Type B pancreatic cell (in vitro differentiated cells): Measurements from ENCODE around the gene ASIC3. TPM values are rescaled to one million over a fixed set of nuclear protein-coding genes. Genes with fewer than 3 reads are reported as not detected.
"Not testable (repeated sequence)": the region's sequence is repeated elsewhere in the genome, so short reads cannot be mapped to it uniquely, and the experiment has no call there.

Experiments used
- DNase-seq: peaks from one replicate; pipeline ENCODE4 v3.0.0; 2021; ENCODE audit warnings: mixed read lengths; ENCODE audit not compliant: unreplicated experiment; ENCODE audit errors: extremely low spot score
- H3K27ac Mint-ChIP-seq: 2 replicates; pipeline ENCODE4 v1.8.0; 2021; ENCODE audit warnings: mild to moderate bottlenecking, mixed read lengths
- H3K27me3 Mint-ChIP-seq: 2 replicates; pipeline ENCODE4 v1.8.0; 2021; ENCODE audit warnings: mixed read lengths
- H3K36me3 Mint-ChIP-seq: 2 replicates; pipeline ENCODE4 v1.8.0; 2021; ENCODE audit warnings: mixed read lengths
- H3K4me1 Mint-ChIP-seq: one replicate; pipeline ENCODE4 v1.8.0; 2021; ENCODE audit warnings: mixed read lengths; ENCODE audit not compliant: unreplicated experiment
- H3K4me3 Mint-ChIP-seq: 2 replicates; pipeline ENCODE4 v1.8.0; 2021; ENCODE audit warnings: mild to moderate bottlenecking, mixed read lengths
- H3K9me3 Mint-ChIP-seq: 2 replicates; pipeline ENCODE4 v1.8.0; 2021; ENCODE audit warnings: mixed read lengths
- CTCF ChIP-seq: fragments of 200-600 bp; sonication (generic); conservative IDR thresholded peaks from 2 replicates; pipeline ENCODE4 v1.5.0; 2021; ENCODE audit warnings: antibody characterized with exemption, mild to moderate bottlenecking
- total RNA-seq: library from RNA; stranded (reverse); gene quantifications from 2 replicates; pipeline ENCODE4 v1.2.1, GENCODE V29; 2021; ENCODE audit warnings: low replicate concordance

Gene ASIC3
- total RNA-seq, 1 donor from 2014 or later = 4.4 TPM

GRCh38 chr7:151025924-151026671 is 22.2 kb upstream of the ASIC3 start:
- H3K4me1 Mint-ChIP-seq = peaks cover 22% of the 10 kb centered on the region
- no peak for TF ChIP-seq CTCF
- peaks cover 38% of the 10 kb centered on the region for H3K27me3 Mint-ChIP-seq
- H3K9me3 Mint-ChIP-seq = no peaks in the 10 kb centered on the region
- peak overlapping the region; percentile 100 for H3K27ac Mint-ChIP-seq
- peak overlapping the region; percentile 94 for H3K4me3 Mint-ChIP-seq
- DNase-seq = no peak
- H3K36me3 Mint-ChIP-seq = no peaks in the 10 kb centered on the region

DNA sequence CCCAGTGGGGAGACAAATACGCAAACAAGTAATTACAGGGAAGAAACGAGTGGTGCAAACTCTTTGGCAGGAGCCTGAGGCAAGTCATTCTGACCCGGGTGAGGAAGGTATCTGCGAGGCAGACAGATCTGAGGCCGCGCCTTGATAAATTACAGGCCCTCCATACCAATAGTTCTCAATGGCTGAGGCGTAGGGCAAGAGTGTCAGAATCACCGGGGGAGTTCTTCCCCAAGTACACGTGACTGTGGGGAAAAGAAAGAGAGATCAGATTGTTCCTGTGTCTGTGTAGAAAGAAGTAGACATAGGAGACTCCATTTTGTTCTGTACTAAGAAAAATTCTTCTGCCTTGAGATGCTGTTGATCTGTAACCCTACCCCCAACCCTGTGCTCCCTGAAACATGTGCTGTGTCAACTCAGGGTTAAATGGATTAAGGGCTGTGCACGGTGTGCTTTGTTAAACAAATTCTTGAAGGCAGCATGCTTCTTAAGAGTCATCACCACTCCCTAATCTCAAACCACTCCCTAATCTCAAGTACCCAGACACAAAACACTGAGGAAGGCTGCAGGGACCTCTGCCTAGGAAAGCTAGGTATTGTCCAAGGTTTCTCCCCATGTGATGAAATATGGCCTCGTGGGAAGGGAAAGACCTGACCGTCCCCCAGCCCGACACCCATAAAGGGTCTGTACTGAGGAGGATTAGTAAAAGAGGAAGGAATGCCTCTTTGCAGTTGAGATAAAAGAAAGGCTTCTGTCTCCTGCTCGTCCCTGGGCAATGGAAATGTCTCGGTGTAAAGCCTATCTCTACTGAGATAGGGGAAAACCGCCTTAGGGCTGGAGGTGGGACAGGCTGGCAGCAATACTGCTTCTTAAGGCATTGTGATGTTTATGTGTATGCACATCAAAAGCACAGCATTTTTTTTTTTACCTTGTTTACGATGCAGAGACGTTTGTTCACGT is 21.3 kb upstream of the ASIC3 start:
- not testable (repeated sequence) for H3K36me3 Mint-ChIP-seq, DNase-seq, H3K9me3 Mint-ChIP-seq
- peak overlapping the region; percentile 100 for H3K27ac Mint-ChIP-seq
- H3K4me3 Mint-ChIP-seq = peak overlapping the region; percentile 94
- H3K4me1 Mint-ChIP-seq = peaks cover 22% of the 10 kb centered on the region
- peaks cover 30% of the 10 kb centered on the region for H3K27me3 Mint-ChIP-seq

- Mint-ChIP-seq H3K27ac (peak overlapping the region; percentile 100), H3K27me3 (peaks cover 30% of the 10 kb centered on the region), H3K4me1 (peaks cover 22% of the 10 kb centered on the region), H3K4me3 (peak overlapping the region; percentile 94)
- DNase-seq, H3K9me3 Mint-ChIP-seq, H3K36me3 Mint-ChIP-seq: not testable (repeated sequence)
These were observed 20.6 kb upstream of the ASIC3 start for GRCh38 chr7:151027728-151028130.

DNA sequence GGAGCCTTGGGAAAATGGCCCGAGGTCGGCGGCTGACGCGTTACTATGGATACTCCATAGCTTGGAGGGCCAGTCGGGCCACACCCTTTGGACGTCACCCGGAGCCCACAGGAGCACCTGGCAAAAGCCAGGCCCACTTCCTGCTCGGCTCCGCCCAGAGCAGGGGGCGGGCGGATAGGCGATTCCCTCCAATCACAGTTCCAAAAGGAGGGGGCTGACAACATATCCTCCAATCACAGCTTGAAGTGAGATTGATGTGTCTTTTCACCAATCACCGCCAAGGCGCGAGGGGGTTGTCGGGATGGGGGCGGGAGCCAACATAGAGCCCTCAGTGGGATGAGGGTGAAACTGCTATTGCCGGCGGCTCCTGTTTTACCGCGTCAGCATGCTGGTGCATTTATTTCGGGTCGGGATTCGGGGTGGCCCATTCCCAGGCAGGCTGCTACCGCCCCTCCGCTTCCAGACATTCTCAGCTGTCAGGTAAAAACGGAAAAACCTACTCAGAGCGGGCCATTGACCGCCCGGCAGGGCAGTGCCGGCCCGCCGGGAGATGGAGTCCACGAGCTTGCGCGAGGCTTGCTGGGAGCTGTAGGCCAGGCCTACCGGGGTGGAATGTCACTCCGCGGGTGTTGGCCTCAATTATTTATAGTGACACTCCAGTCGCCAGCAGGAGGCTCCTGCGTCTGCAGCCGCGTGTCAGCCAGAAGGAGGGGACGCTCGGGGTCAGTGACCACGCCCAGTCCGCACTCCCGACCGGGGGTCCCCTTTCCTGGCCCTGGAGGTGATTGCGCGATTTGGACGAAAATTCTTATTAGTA is 20.0 kb upstream of the ASIC3 start, which contains the start of gene ABCB8:
ABCB8 (plus strand) TSS at position 320 of the 817 bp plus-strand sequence; CDS start at position 386, 66 bp downstream.
- TF ChIP-seq CTCF = peak; percentile 66
- peak; percentile 97 for DNase-seq

GRCh38 chr7:151028948-151029501 is 19.3 kb upstream of the ASIC3 start:
- Mint-ChIP-seq H3K4me1 (peaks cover 22% of the 10 kb centered on the region), H3K9me3 (no peaks in the 10 kb centered on the region), H3K27ac (peak overlapping the region; percentile 100), H3K4me3 (peak overlapping the region; percentile 94), H3K27me3 (peaks cover 26% of the 10 kb centered on the region), H3K36me3 (no peaks in the 10 kb centered on the region)
- TF ChIP-seq CTCF = no peak
- no peak for DNase-seq

More for the DNA sequence above, 20.0 kb upstream of the ASIC3 start, which contains the start of gene ABCB8:
- H3K27me3 Mint-ChIP-seq = peaks cover 26% of the 10 kb centered on the region
- H3K36me3 Mint-ChIP-seq = no peaks in the 10 kb centered on the region
- H3K4me3 Mint-ChIP-seq = peak within 1 kb of the TSS; percentile 94
- peak within 1 kb of the TSS; percentile 100 for H3K27ac Mint-ChIP-seq
- no peaks in the 10 kb centered on the region for H3K9me3 Mint-ChIP-seq
- H3K4me1 Mint-ChIP-seq = peaks cover 22% of the 10 kb centered on the region

GRCh38 chr7:151031011-151031410 is 17.3 kb upstream of the ASIC3 start:
- H3K9me3 Mint-ChIP-seq = no peaks in the 10 kb centered on the region
- TF ChIP-seq CTCF = no peak
- peaks cover 19% of the 10 kb centered on the region for H3K4me1 Mint-ChIP-seq
- no peaks in the 10 kb centered on the region for H3K36me3 Mint-ChIP-seq
- peak overlapping the region; percentile 8 for H3K27ac Mint-ChIP-seq
- no peak overlapping the region for H3K4me3 Mint-ChIP-seq
- peaks cover 15% of the 10 kb centered on the region for H3K27me3 Mint-ChIP-seq
- DNase-seq = no peak
